H1 (cell line): ENCODE results near the gene LGALS1. TPM values are rescaled to one million over a fixed set of nuclear protein-coding genes. Genes with fewer than 3 reads are reported as not detected.

Experiments used
- CTCF ChIA-PET: fragments of 300-600 bp; sonication (Branson Sonifier 250); formaldehyde crosslinking; loops from one replicate; lab custom pipeline; 2021; ENCODE audit not compliant: partially characterized antibody; lab: Charles Lee
- POLR2A ChIA-PET: fragments of 300-600 bp; sonication (Branson Sonifier 250); formaldehyde crosslinking; loops from one replicate; lab custom pipeline; 2021; ENCODE audit warnings: inconsistent platforms; ENCODE audit not compliant: partially characterized antibody; lab: Charles Lee
- DNase-seq, 2 experiments: peaks; one replicate each; pipeline versions ENCODE4 v3.0.0 to v3.0.0-alpha.2; 2010 to 2022; ENCODE audit warnings: low spot score in 2 of 2, low read depth in 1 of 2, mixed read lengths in 1 of 2
- FAIRE-seq: peaks from 2 replicates; lab custom pipeline; 2011; peaks lifted over from hg19 to GRCh38; lab: Jason Lieb, UNC
- H2AFZ ChIP-seq: 2 replicates; pipeline ENCODE4 v1.8.1; 2012; ENCODE audit warnings: low read length, inconsistent platforms
- H2AK5ac ChIP-seq: 2 replicates; pipeline ENCODE4 v1.6.1; 2013; ENCODE audit warnings: low read depth, low read length
- H2BK120ac ChIP-seq: replicated peaks from 2 replicates; pipeline ENCODE3; 2013; ENCODE audit warnings: low read depth, low read length, inconsistent platforms
- H2BK12ac ChIP-seq: 2 replicates; pipeline ENCODE4 v1.6.1; 2013; ENCODE audit warnings: low read depth, low read length
- H2BK15ac ChIP-seq: 2 replicates; pipeline ENCODE4 v1.6.1; 2013; ENCODE audit warnings: low read length
- H2BK20ac ChIP-seq: 2 replicates; pipeline ENCODE4 v1.6.1; 2013; ENCODE audit warnings: low read length
- H2BK5ac ChIP-seq: 2 replicates; pipeline ENCODE4 v1.6.1; 2013; ENCODE audit warnings: low read depth, low read length
- H3K14ac ChIP-seq: 2 replicates; pipeline ENCODE4 v1.6.1; 2013; ENCODE audit warnings: inconsistent platforms; ENCODE audit not compliant: insufficient read length
- H3K18ac ChIP-seq: 2 replicates; pipeline ENCODE4 v1.6.1; 2013; ENCODE audit warnings: low read length; ENCODE audit errors: extremely low read depth
- H3K23ac ChIP-seq: 2 replicates; pipeline ENCODE4 v1.6.1; 2013; ENCODE audit warnings: inconsistent platforms; ENCODE audit not compliant: insufficient read length
- H3K23me2 ChIP-seq: 2 replicates; pipeline ENCODE4 v1.6.1; 2013; ENCODE audit warnings: low read depth, low read length
- H3K27ac ChIP-seq: 2 replicates; pipeline ENCODE4 v1.6.1; 2011; ENCODE audit warnings: low read depth, low read length, inconsistent platforms
- H3K27me3 ChIP-seq, 4 experiments: replicated peaks in 1 of 4; 1 replicate in 1 of 4; 2 replicates in 3 of 4; pipeline versions ENCODE4 v1.6.1 to v1.8.1; 2011 to 2013; ENCODE audit warnings: low read length in 3 of 4, mild to moderate bottlenecking in 3 of 4, inconsistent platforms in 2 of 4, mixed read lengths in 2 of 4, moderate library complexity in 1 of 4; ENCODE audit not compliant: control insufficient read depth in 3 of 4, insufficient read depth in 3 of 4; ENCODE audit errors: extremely low read depth in 1 of 4
- H3K36me3 ChIP-seq, 4 experiments: 2 replicates each; pipeline versions ENCODE4 v1.6.1 to v1.8.1; 2011 to 2013; ENCODE audit warnings: mild to moderate bottlenecking in 4 of 4, low read length in 3 of 4, moderate library complexity in 2 of 4, control low read depth in 1 of 4, inconsistent platforms in 1 of 4; ENCODE audit not compliant: insufficient read depth in 4 of 4, control insufficient read depth in 2 of 4
- H3K4ac ChIP-seq: replicated peaks from 2 replicates; pipeline ENCODE3; 2013; ENCODE audit warnings: low read length, low read depth, mixed read lengths, inconsistent platforms; ENCODE audit not compliant: insufficient read length
- H3K4me1 ChIP-seq, 4 experiments: replicated peaks in 1 of 4; 1 replicate in 1 of 4; 2 replicates in 3 of 4; pipeline versions ENCODE4 v1.6.1 to v1.8.1; 2011 to 2013; ENCODE audit warnings: low read length in 3 of 4, inconsistent platforms in 2 of 4, mixed read lengths in 1 of 4; ENCODE audit not compliant: insufficient read depth in 4 of 4, control insufficient read depth in 3 of 4
- H3K4me2 ChIP-seq, 2 experiments: 2 replicates each; pipeline versions ENCODE4 v1.6.1 to v1.8.1; 2011 to 2013; ENCODE audit warnings: low read depth in 2 of 2, low read length in 2 of 2, control low read depth in 1 of 2, inconsistent platforms in 1 of 2, mild to moderate bottlenecking in 1 of 2; ENCODE audit not compliant: insufficient read depth in 1 of 2
- H3K4me3 ChIP-seq, 4 experiments: fragments of 200-600, 300-600 bp in 1 of 4; sonication (generic), shearing (Covaris generic), sonication (Bioruptor Twin) in 1 of 4; 2 replicates each; pipeline versions ENCODE4 v1.5.1 to v1.8.1; 2011 to 2016; ENCODE audit warnings: low read length in 4 of 4, low read depth in 3 of 4, control low read depth in 2 of 4, inconsistent platforms in 2 of 4, mild to moderate bottlenecking in 2 of 4, mixed read lengths in 1 of 4, moderate library complexity in 1 of 4; ENCODE audit not compliant: insufficient read depth in 2 of 4; ENCODE audit errors: extremely low read depth in 1 of 4
- H3K56ac ChIP-seq: replicated peaks from 2 replicates; pipeline ENCODE3; 2013; ENCODE audit warnings: low read depth, mild to moderate bottlenecking, mixed read lengths, low read length, inconsistent platforms; ENCODE audit not compliant: insufficient read length
- H3K79me1 ChIP-seq: 2 replicates; pipeline ENCODE4 v1.6.1; 2013; ENCODE audit warnings: low read depth, low read length, control low read depth
- H3K79me2 ChIP-seq, 2 experiments: 2 replicates each; pipeline versions ENCODE4 v1.6.1 to v1.8.1; 2012 to 2013; ENCODE audit warnings: low read length in 2 of 2, mild to moderate bottlenecking in 2 of 2, inconsistent platforms in 1 of 2; ENCODE audit not compliant: insufficient read depth in 2 of 2, control insufficient read depth in 1 of 2
- H3K9ac ChIP-seq, 4 experiments: replicated peaks in 1 of 4; 1 replicate in 1 of 4; 2 replicates in 3 of 4; pipeline versions ENCODE4 v1.6.1 to v1.8.1; 2011 to 2013; ENCODE audit warnings: low read depth in 3 of 4, low read length in 3 of 4, control low read depth in 2 of 4, mild to moderate bottlenecking in 2 of 4, moderate library complexity in 2 of 4, inconsistent platforms in 1 of 4; ENCODE audit errors: extremely low read depth in 1 of 4
- H3K9me3 ChIP-seq, 2 experiments: 2 replicates each; pipeline versions ENCODE4 v1.6.1 to v1.8.1; 2012 to 2013; ENCODE audit warnings: mild to moderate bottlenecking in 2 of 2, moderate library complexity in 2 of 2, control low read depth in 1 of 2, inconsistent platforms in 1 of 2, low read depth in 1 of 2, low read length in 1 of 2, mixed read lengths in 1 of 2; ENCODE audit not compliant: insufficient read depth in 2 of 2
- H4K20me1 ChIP-seq, 2 experiments: replicated peaks in 1 of 2; 2 replicates each; pipeline versions ENCODE3 to v1.8.1; 2011 to 2013; ENCODE audit warnings: inconsistent platforms in 2 of 2, low read length in 2 of 2, mild to moderate bottlenecking in 1 of 2; ENCODE audit not compliant: insufficient read depth in 2 of 2, control insufficient read depth in 1 of 2
- H4K5ac ChIP-seq: 2 replicates; pipeline ENCODE4 v1.6.1; 2013; ENCODE audit warnings: low read length, low read depth, mixed read lengths, inconsistent platforms; ENCODE audit not compliant: insufficient read length
- H4K8ac ChIP-seq: 2 replicates; pipeline ENCODE4 v1.8.0; 2013; ENCODE audit warnings: mild to moderate bottlenecking, moderate library complexity, low read length, inconsistent platforms; ENCODE audit not compliant: insufficient read depth; ENCODE audit errors: extremely low read depth
- H4K91ac ChIP-seq: replicated peaks from 2 replicates; pipeline ENCODE3; 2013; ENCODE audit warnings: low read length, mixed read lengths, inconsistent platforms; ENCODE audit not compliant: insufficient read length
- BCL11A ChIP-seq, 2 experiments: IDR thresholded peaks; one replicate each; pipeline ENCODE4 v1.6.1; 2011; ENCODE audit warnings: low read depth in 2 of 2, low read length in 2 of 2, mild to moderate bottlenecking in 2 of 2
- CBX8 ChIP-seq: fragments of 300-800, 300-1000 bp; sonication (generic); IDR thresholded peaks from 2 replicates; pipeline ENCODE4 v1.7.1; 2016; ENCODE audit warnings: low read depth, low read length, borderline replicate concordance
- KDM1A ChIP-seq: fragments of 200-600, 300-600 bp; sonication (generic); IDR thresholded peaks from 2 replicates; pipeline ENCODE4 v1.7.1; 2016; ENCODE audit warnings: mild to moderate bottlenecking, low read length, borderline replicate concordance
- KDM4A ChIP-seq: IDR thresholded peaks from one replicate; pipeline ENCODE4 v1.7.1; 2012; ENCODE audit warnings: low read depth, mild to moderate bottlenecking, moderate library complexity, low read length, inconsistent platforms; ENCODE audit not compliant: severe bottlenecking
- PHF8 ChIP-seq: fragments of 200-600 bp; sonication (generic); conservative IDR thresholded peaks from 2 replicates; pipeline ENCODE4 v1.7.1; 2012; ENCODE audit warnings: low read depth, mild to moderate bottlenecking, inconsistent platforms, low read length, moderate library complexity
- RBBP5 ChIP-seq: IDR thresholded peaks from 2 replicates; pipeline ENCODE4 v1.7.1; 2012; ENCODE audit warnings: low read depth, mild to moderate bottlenecking, inconsistent platforms, low read length, moderate library complexity, borderline replicate concordance
- RFX5 ChIP-seq: IDR thresholded peaks from 2 replicates; pipeline ENCODE4 v1.6.1; 2011; ENCODE audit warnings: low read depth, low read length, improper control_type of control experiment, borderline replicate concordance
- SIX5 ChIP-seq: IDR thresholded peaks from 2 replicates; pipeline ENCODE4 v1.6.1; 2011; ENCODE audit warnings: mild to moderate bottlenecking, low read depth, low read length
- SP2 ChIP-seq: IDR thresholded peaks from 2 replicates; pipeline ENCODE4 v1.6.1; 2012; ENCODE audit warnings: mild to moderate bottlenecking, low read length, inconsistent platforms
- TBP ChIP-seq: IDR thresholded peaks from 2 replicates; pipeline ENCODE4 v1.6.1; 2011; ENCODE audit warnings: low read depth, low read length, improper control_type of control experiment
- WGBS, 2 experiments: shearing (Covaris generic) in 1 of 2; methylation state at CpG; one replicate each; pipeline versions ENCODE4 v1.1.6 to v1.1.7; 2013 to 2015; ENCODE audit warnings: low lambda C conversion rate in 2 of 2, mixed read lengths in 2 of 2, inconsistent platforms in 1 of 2, low coverage in 1 of 2, missing lambda C conversion rate in 1 of 2; ENCODE audit not compliant: insufficient replicate concordance in 2 of 2, insufficient coverage in 1 of 2, insufficient read length in 1 of 2; ENCODE audit errors: extremely low coverage in 1 of 2, missing lambda C conversion rate in 1 of 2; 5-methylcytosine and 5-hydroxymethylcytosine counted together
- polyA plus RNA-seq, 7 experiments: library from polyadenylated mRNA; depleted of rRNA in 3 of 7; stranded (reverse) in 5 of 7; unstranded in 2 of 7; fragments of >200 nt in 5 of 7; fragments of 200-250 nt in 2 of 7; gene quantifications; 1 replicate in 5 of 7; 2 replicates in 1 of 7; 4 replicates in 1 of 7; pipeline versions ENCODE4 v1.2.1 to v1.2.3, GENCODE V29; 2011 to 2013; ENCODE audit warnings: missing spikeins in 2 of 7, mixed read lengths in 2 of 7
- total RNA-seq: library from RNA; stranded (reverse); fragmentation: NEBNext Ultra II Directional; extraction: Animal tissue kit (Norgen Biotek cat#: 25700); gene quantifications from 2 replicates; pipeline ENCODE4 v1.2.1, GENCODE V29; 2021

LGALS1 gene
- total and polyA plus RNA-seq, 2 of the 8 experiments (the other 6 are each of a cell fraction or from before 2014, with no cell fraction given) = 12.0 to 92.4 TPM

- H4K5ac ChIP-seq = peak overlapping the region; percentile 25
- H3K27me3 ChIP-seq = no peaks in the 10 kb centered on the region
- ChIA-PET POLR2A (interaction anchor here (0.9 to 5.3 kb wide), 9 partner anchors 7 to 65 kb away, joined by 3 to 32 read pairs (median 4); partner anchors contain the start of genes GGA1, NOL12, PDXP and TRIOBP), CTCF (interaction anchor here (1.1 to 11.4 kb wide), 9 partner anchors 9 to 59 kb away, joined by 3 to 261 read pairs (median 6); partner anchors contain the start of genes GGA1, LGALS1, NOL12 and PDXP)
- no peak for FAIRE-seq
- H2BK15ac ChIP-seq = peak overlapping the region; percentile 81; the same call in 1 of the 2 replicates
- H2AFZ ChIP-seq = no peak overlapping the region
- H3K4me1 ChIP-seq = peaks cover 0 to 21% (median 15%) of the 10 kb centered on the region in 4 experiments; a peak in 6 of 7 replicates
- no peak overlapping the region for H3K14ac ChIP-seq
- peak overlapping the region; percentile 91 for H3K18ac ChIP-seq
- H3K9ac ChIP-seq = peak overlapping the region; percentile 1 to 72 (median 60); a peak in 6 of 7 replicates
- peak overlapping the region; percentile 55 for H2BK120ac ChIP-seq
- no peak overlapping the region for H3K27ac ChIP-seq
- H3K9me3 ChIP-seq = no peaks in the 10 kb centered on the region
- H2BK12ac ChIP-seq = peak overlapping the region; percentile 87; the same call in 1 of the 2 replicates
- H4K8ac ChIP-seq = peak overlapping the region; percentile 7; the same call in 1 of the 2 replicates
- peak overlapping the region; percentile 83; the same call in 1 of the 2 replicates for H2BK5ac ChIP-seq
- no peak overlapping the region for H3K23ac ChIP-seq
- H4K20me1 ChIP-seq = peaks cover 0 to 10% of the 10 kb centered on the region in 2 experiments
- WGBS, 2 experiments = 6% methylated on average over 18 of the region's 27 CpGs; no CpG with 5 or more reads in 1 of the 2 experiments
- peaks cover 0 to 10% (median 5%) of the 10 kb centered on the region in 4 experiments; a peak in 5 of 8 replicates for H3K36me3 ChIP-seq
- H3K79me1 ChIP-seq = 0 out of 2 replicates have a peak, but pooled peaks cover 2% of the 10 kb centered on the region
- H3K23me2 ChIP-seq = peaks cover 8% of the 10 kb centered on the region
- 0 out of 2 replicates have a peak overlapping the region, but pooled peaks have one; percentile 24 for H2AK5ac ChIP-seq
- H3K4ac ChIP-seq = peak overlapping the region; percentile 82
- TF ChIP-seq KDM1A (peak; percentile 61; the same call in 1 of the 2 replicates), CBX8 (no peak), RFX5 (no peak), KDM4A (peak; percentile 24), SP2 (no peak), PHF8 (no peak), BCL11A (IDR thresholded peaks at IDR 0.05; ENCODE audit: low read depth in 2 of 2, low read length in 2 of 2) (no peak), RBBP5 (no peak), SIX5 (no peak), TBP (no peak)
- no peak for DNase-seq
- H4K91ac ChIP-seq = peak overlapping the region; percentile 44
- H3K56ac ChIP-seq = peak overlapping the region; percentile 60
- peak overlapping the region; percentile 77 to 91 (median 84) for H3K4me3 ChIP-seq
- H3K4me2 ChIP-seq = peak overlapping the region; percentile 86 to 99
- H2BK20ac ChIP-seq = no peak overlapping the region
- no peaks in the 10 kb centered on the region; a peak in 1 of 4 replicates for H3K79me2 ChIP-seq
Measured at GRCh38 chr22:37639771-37640590, 35.5 kb upstream of the LGALS1 start.
